22Rv1 (cell line): ENCODE results near the gene SLC26A1.

ENCODE experiments used
- CTCF ChIP-seq: fragments of 450-650 bp; IDR thresholded peaks from 2 replicates; pipeline ENCODE4 v1.5.1; 2017; ENCODE audit warnings: mild to moderate bottlenecking
- ZFX ChIP-seq: fragments of 450-650 bp; IDR thresholded peaks from 2 replicates; pipeline ENCODE4 v1.6.1; 2017; ENCODE audit warnings: antibody characterized with exemption, borderline replicate concordance

DNA sequence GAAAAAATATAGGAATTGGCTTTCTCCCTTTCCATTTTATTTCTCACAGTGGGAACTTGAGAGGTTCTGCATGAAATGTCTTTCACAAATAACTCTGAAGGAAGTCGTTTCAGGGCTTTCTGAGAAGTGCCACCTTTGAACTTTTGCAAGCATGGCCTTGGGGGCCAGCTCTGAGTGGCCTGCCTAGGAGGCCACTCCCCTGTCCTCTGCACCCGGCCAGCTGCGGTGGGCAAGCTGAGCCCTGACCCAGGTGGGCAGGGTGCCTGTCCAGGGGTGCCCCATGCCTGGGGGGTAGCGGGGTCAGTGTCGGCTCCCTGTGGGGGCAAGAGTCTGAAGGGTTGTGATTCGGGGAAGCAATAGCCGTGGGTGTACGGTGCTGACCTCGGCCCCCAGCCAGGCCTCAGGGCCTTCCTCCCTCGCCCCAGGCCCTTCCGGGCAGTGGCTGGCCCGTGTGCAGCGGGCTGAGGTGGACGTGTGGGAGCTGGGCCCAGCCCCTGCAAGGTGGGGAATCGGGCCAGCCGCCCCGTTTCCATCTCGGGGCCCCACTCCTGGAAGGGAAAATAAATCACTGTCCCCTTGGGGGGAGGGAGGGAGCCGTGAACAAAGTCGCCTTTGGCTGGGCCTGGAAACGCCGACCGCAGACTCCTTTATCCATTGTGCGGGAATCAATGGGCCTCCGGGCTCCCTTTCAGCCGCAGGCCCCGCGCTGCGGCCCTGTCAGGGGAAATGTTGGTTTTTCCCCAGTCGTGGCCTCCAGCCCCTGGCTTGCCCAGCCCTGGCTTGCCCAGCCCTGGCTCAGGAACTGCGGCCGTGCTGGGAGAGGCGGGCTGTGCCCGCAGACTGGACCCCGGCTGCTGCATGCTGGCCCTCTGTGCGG is 21.3 kb upstream of the SLC26A1 start:
- TF ChIP-seq CTCF (no peak), ZFX (no peak)
